Esophagus squamous epithelium (tissue), 4 donors: ENCODE results near the gene DTX2.
"Not testable (repeated sequence)": the region's sequence is repeated elsewhere in the genome, so short reads cannot be mapped to it uniquely, and the experiment has no call there.

Source experiments
- CTCF ChIP-seq, 6 experiments: fragments of 450-650 bp in 4 of 6; fragments of 200-600 bp in 2 of 6; sonication (generic) in 2 of 6; IDR thresholded peaks; one replicate each; pipeline ENCODE4 v1.5.1; 2016 to 2019; ENCODE audit warnings: antibody characterized with exemption in 6 of 6, mild to moderate bottlenecking in 4 of 6, moderate library complexity in 4 of 6
- POLR2A ChIP-seq, 4 donors: fragments of 450-650 bp; IDR thresholded peaks; one replicate each; pipeline ENCODE4 v1.6.1; 2017; ENCODE audit warnings: antibody characterized with exemption in 4 of 4, mild to moderate bottlenecking in 4 of 4, moderate library complexity in 3 of 4

- TF ChIP-seq CTCF, POLR2A (IDR thresholded peaks at IDR 0.05): not testable (repeated sequence)
These were observed 36.0 kb upstream of the DTX2 start for GRCh38 chr7:76425558-76425957.
